ENCODE results near the gene POLR1A. TPM values are rescaled to one million over a fixed set of nuclear protein-coding genes. Genes with fewer than 3 reads are reported as not detected.

POLR1A gene
- total RNA-seq, 1 donor from 2014 or later = 23.8 TPM

DNA sequence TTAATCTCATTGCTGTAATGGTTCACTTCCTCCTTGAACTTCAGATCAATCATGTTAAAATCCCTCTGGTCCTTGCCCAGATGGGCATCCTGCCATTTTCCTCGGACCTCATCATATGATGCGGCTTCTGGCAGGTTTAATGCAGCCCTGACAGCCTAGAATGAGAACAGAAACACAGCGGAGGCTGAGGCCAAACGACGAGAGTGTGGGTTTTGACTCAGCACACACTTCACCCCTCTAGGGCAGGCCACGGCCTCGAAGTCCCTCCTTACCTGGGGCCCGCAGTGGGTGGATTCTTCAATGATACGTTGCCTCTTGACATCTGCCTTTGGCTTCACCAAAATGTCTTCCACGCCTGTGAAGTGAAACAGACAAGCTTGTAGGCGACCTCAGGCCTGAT, 56.8 kb downstream of the POLR1A start:
- Histone ChIP-seq H3K36me3 (peaks cover 3% of the 10 kb centered on the region), H3K4me2 (no peak overlapping the region), H4K20me1 (ENCODE audit: low read depth) (no peaks in the 10 kb centered on the region), H3K9me3 (ENCODE audit: low read depth) (no peaks in the 10 kb centered on the region), H2AFZ (replicated peaks) (no peak overlapping the region), H3F3A (ENCODE audit: low read depth) (no peaks in the 10 kb centered on the region), H3K4me3 (no peak overlapping the region), H3K9ac (no peak overlapping the region), H3K4me1 (no peaks in the 10 kb centered on the region), H3K27me3 (no peaks in the 10 kb centered on the region), H3K27ac (no peak overlapping the region), H3K79me2 (ENCODE audit: low read depth) (no peaks in the 10 kb centered on the region)
- H3K27me3 Mint-ChIP-seq (ENCODE audit: insufficient read depth, low read depth) = peaks cover 4% of the 10 kb centered on the region
- no peak overlapping the region for H3K4me3 Mint-ChIP-seq
- H3K27ac Mint-ChIP-seq = peak overlapping the region; percentile 21
- TF ChIP-seq EZH2 (IDR thresholded peaks at IDR 0.05) = no peak
- no peak for TF ChIP-seq EZH2phosphoT487 (IDR thresholded peaks at IDR 0.05)
- TF ChIP-seq, protein P1, sequence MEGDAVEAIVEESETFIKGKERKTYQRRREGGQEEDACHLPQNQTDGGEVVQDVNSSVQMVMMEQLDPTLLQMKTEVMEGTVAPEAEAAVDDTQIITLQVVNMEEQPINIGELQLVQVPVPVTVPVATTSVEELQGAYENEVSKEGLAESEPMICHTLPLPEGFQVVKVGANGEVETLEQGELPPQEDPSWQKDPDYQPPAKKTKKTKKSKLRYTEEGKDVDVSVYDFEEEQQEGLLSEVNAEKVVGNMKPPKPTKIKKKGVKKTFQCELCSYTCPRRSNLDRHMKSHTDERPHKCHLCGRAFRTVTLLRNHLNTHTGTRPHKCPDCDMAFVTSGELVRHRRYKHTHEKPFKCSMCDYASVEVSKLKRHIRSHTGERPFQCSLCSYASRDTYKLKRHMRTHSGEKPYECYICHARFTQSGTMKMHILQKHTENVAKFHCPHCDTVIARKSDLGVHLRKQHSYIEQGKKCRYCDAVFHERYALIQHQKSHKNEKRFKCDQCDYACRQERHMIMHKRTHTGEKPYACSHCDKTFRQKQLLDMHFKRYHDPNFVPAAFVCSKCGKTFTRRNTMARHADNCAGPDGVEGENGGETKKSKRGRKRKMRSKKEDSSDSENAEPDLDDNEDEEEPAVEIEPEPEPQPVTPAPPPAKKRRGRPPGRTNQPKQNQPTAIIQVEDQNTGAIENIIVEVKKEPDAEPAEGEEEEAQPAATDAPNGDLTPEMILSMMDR (IDR thresholded peaks at IDR 0.05) = no peak
- DNase-seq (ENCODE audit: low spot score) = no peak
- H3K36me3 Mint-ChIP-seq = peaks cover 38% of the 10 kb centered on the region
- no peaks in the 10 kb centered on the region for H3K4me1 Mint-ChIP-seq
- no peaks in the 10 kb centered on the region for H3K9me3 Mint-ChIP-seq

DNA sequence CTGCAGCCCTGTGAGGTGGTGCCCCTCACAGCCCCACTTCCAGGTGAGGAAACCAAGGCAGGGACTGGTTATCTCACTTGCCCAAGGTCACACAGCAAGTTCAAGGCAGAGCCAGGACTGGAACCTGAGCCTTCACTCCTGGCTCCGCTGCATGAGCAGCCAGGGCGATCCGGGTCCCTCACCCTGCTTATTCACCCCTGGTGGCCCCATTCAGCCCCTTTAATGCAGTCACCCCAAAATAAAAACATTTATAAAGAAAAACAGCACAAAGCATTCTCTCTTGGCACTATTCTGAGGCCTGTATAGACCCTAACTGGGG, 57.3 kb downstream of the POLR1A start:
- H3F3A ChIP-seq (ENCODE audit: low read depth) = no peaks in the 10 kb centered on the region
- H2AFZ ChIP-seq (replicated peaks) = no peak overlapping the region
- DNase-seq (ENCODE audit: low spot score) = no peak
- peaks cover 3% of the 10 kb centered on the region for H3K36me3 ChIP-seq
- no peaks in the 10 kb centered on the region for H3K9me3 ChIP-seq (ENCODE audit: low read depth)
- Mint-ChIP-seq H3K4me1 (no peaks in the 10 kb centered on the region), H3K36me3 (peaks cover 36% of the 10 kb centered on the region), H3K27me3 (ENCODE audit: insufficient read depth, low read depth) (peaks cover 4% of the 10 kb centered on the region), H3K4me3 (no peak overlapping the region), H3K27ac (no peak overlapping the region), H3K9me3 (no peaks in the 10 kb centered on the region)
- no peak overlapping the region for H3K4me2 ChIP-seq
- H3K27me3 ChIP-seq = no peaks in the 10 kb centered on the region
- H3K9ac ChIP-seq = no peak overlapping the region
- H4K20me1 ChIP-seq (ENCODE audit: low read depth) = no peaks in the 10 kb centered on the region
- no peaks in the 10 kb centered on the region for H3K79me2 ChIP-seq (ENCODE audit: low read depth)
- H3K27ac ChIP-seq = no peak overlapping the region
- no peaks in the 10 kb centered on the region for H3K4me1 ChIP-seq
- no peak for TF ChIP-seq EZH2 (IDR thresholded peaks at IDR 0.05)
- TF ChIP-seq EZH2phosphoT487 (IDR thresholded peaks at IDR 0.05) = no peak
- TF ChIP-seq, protein P1 (IDR thresholded peaks at IDR 0.05) = no peak
- H3K4me3 ChIP-seq = no peak overlapping the region

DNA sequence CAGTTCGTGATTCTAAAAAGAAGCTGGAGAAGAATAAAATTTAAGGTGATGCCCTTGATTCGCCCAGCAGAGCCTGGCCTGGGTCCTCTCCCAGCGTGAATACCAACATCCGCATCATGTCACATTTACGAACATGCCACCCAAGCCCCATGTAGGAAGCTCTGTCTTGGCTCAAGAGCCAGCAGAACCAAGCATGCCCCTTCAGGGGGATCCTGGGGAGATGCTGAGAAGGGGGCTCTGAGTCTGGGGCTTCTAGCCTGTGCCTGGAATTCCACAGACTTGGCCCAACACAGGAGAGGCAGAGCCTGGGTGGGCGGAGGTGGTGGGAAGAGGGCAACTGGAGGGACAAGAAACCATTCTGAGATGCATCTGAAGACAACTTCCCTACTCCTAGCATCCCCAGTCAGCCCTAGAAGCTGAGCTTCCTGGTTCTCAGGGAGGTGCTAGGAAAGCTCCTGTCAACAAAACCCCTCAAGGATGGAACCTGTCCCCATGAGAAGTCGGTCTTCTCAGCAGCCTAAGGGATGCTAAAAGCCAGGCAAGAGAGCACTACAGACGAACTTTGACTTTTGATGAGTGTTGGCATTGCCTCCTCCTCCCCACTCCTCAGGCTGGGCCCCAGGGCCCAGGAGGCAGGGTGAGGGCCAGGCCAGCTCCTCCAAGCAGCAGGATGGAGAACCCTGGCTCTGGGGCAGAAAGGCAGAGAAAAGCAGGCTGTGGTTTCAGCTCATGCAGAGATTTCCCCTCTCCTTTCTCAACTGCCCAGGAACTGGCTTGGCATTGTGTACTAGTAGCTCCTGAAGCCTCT, 57.9 kb downstream of the POLR1A start:
- Mint-ChIP-seq H3K9me3 (no peaks in the 10 kb centered on the region), H3K36me3 (peaks cover 37% of the 10 kb centered on the region), H3K27ac (no peak overlapping the region), H3K4me3 (no peak overlapping the region), H3K27me3 (ENCODE audit: insufficient read depth, low read depth) (peaks cover 4% of the 10 kb centered on the region), H3K4me1 (no peaks in the 10 kb centered on the region)
- H3K27me3 ChIP-seq = no peaks in the 10 kb centered on the region
- no peaks in the 10 kb centered on the region for H4K20me1 ChIP-seq (ENCODE audit: low read depth)
- H3K4me2 ChIP-seq = no peak overlapping the region
- no peaks in the 10 kb centered on the region for H3K9me3 ChIP-seq (ENCODE audit: low read depth)
- TF ChIP-seq EZH2phosphoT487 (IDR thresholded peaks at IDR 0.05) (no peak), EZH2 (IDR thresholded peaks at IDR 0.05) (no peak)
- TF ChIP-seq, protein P1 (IDR thresholded peaks at IDR 0.05) = no peak
- H3K27ac ChIP-seq = no peak overlapping the region
- H3F3A ChIP-seq (ENCODE audit: low read depth) = no peaks in the 10 kb centered on the region
- no peaks in the 10 kb centered on the region for H3K4me1 ChIP-seq
- DNase-seq (ENCODE audit: low spot score) = no peak
- H3K79me2 ChIP-seq (ENCODE audit: low read depth) = no peaks in the 10 kb centered on the region
- H3K9ac ChIP-seq = no peak overlapping the region
- peaks cover 3% of the 10 kb centered on the region for H3K36me3 ChIP-seq
- H3K4me3 ChIP-seq = no peak overlapping the region
- H2AFZ ChIP-seq (replicated peaks) = no peak overlapping the region
